Peyer's patch (tissue), 4 donors: ENCODE data around the gene ATOSA.

Source experiments
- POLR2A ChIP-seq, 2 donors: fragments of 450-650 bp; IDR thresholded peaks; one replicate each; pipeline ENCODE4 v1.5.1; 2017; ENCODE audit warnings: antibody characterized with exemption in 2 of 2, mild to moderate bottlenecking in 2 of 2, moderate library complexity in 2 of 2
- TF ChIP-seq, protein P1 (sequence below), 6 experiments: fragments of 450-650 bp in 4 of 6; fragments of 200-600 bp in 2 of 6; sonication (generic) in 1 of 6; IDR thresholded peaks; one replicate each; pipeline ENCODE4 v1.5.1; 2017 to 2019; ENCODE audit warnings: antibody characterized with exemption in 6 of 6, mild to moderate bottlenecking in 3 of 6, moderate library complexity in 1 of 6

DNA sequence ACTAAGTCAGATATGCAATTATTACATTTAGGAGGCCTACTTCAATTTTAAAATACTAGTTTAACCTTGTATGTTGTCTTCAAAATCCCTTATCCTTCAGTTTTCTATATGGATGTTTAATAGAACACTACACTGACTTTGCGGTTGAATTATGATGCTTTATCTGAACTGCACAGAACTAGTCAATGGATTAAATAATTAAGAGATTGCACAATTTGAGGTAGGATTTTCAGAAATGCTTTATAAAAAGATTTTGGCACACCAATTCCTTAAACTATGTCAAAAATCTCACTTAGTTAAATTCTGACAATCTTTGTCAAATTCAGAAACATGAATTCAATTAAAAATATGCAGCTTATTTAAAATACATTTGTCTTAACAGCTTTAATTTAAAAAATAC is 28.1 kb downstream of the ATOSA start:
- TF ChIP-seq, protein P1, sequence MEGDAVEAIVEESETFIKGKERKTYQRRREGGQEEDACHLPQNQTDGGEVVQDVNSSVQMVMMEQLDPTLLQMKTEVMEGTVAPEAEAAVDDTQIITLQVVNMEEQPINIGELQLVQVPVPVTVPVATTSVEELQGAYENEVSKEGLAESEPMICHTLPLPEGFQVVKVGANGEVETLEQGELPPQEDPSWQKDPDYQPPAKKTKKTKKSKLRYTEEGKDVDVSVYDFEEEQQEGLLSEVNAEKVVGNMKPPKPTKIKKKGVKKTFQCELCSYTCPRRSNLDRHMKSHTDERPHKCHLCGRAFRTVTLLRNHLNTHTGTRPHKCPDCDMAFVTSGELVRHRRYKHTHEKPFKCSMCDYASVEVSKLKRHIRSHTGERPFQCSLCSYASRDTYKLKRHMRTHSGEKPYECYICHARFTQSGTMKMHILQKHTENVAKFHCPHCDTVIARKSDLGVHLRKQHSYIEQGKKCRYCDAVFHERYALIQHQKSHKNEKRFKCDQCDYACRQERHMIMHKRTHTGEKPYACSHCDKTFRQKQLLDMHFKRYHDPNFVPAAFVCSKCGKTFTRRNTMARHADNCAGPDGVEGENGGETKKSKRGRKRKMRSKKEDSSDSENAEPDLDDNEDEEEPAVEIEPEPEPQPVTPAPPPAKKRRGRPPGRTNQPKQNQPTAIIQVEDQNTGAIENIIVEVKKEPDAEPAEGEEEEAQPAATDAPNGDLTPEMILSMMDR (IDR thresholded peaks at IDR 0.05): no peak
- no peak for TF ChIP-seq POLR2A (IDR thresholded peaks at IDR 0.05)
